ENCODE results near the gene C16orf92. TPM values are rescaled to one million over a fixed set of nuclear protein-coding genes. Genes with fewer than 3 reads are reported as not detected.
"Not testable (repeated sequence)": the region's sequence is repeated elsewhere in the genome, so short reads cannot be mapped to it uniquely, and the experiment has no call there.

Gene C16orf92
- total and polyA plus RNA-seq, 5 donors, result not detected

- not testable (repeated sequence) for H3K27me3 ChIP-seq (ENCODE audit: control insufficient read depth, insufficient read depth); H3K4me1 ChIP-seq (ENCODE audit: control insufficient read depth, insufficient read depth, low read length); H3K27ac ChIP-seq (ENCODE audit: low read length); H3K9me3 ChIP-seq (ENCODE audit: control insufficient read depth, low read length); DNase-seq; H3K4me3 ChIP-seq (ENCODE audit: low read length); ATAC-seq
- 86% methylated on average over 4 of the region's 4 CpGs for WGBS
- intact Hi-C loops (cut with DNase I), result loop anchor here in 1 of 4 donors (5.0 kb wide), 1 partner anchor 316 kb away; no protein-coding TSS in a partner anchor
These were observed 5.1 kb upstream of the C16orf92 start for GRCh38 chr16:30017937-30018336.

GRCh38 chr16:30018731-30019158, 4.3 kb upstream of the C16orf92 start:
- 77% methylated on average over 4 of the region's 4 CpGs for WGBS
- no peak for DNase-seq

GRCh38 chr16:30023586-30023985, 588 bp downstream of the C16orf92 start:
- Histone ChIP-seq H3K4me1 (ENCODE audit: control insufficient read depth, insufficient read depth, low read length) (no peaks in the 10 kb centered on the region), H3K27me3 (ENCODE audit: control insufficient read depth, insufficient read depth) (no peaks in the 10 kb centered on the region), H3K9me3 (ENCODE audit: control insufficient read depth, low read length) (no peaks in the 10 kb centered on the region), H3K4me3 (ENCODE audit: low read length) (no peak overlapping the region), H3K27ac (ENCODE audit: low read length) (no peak overlapping the region)
- WGBS, result 82% methylated on average over 11 of the region's 11 CpGs
- ATAC-seq (no peak), DNase-seq (peak in 1 of 3 donors; percentile 21)
- intact Hi-C loops (cut with DNase I), result loop anchor here in 2 of 4 donors (10.0 kb wide), 1 partner anchor 329 kb away; no protein-coding TSS in a partner anchor

More at GRCh38 chr16:30018731-30019158, 4.3 kb upstream of the C16orf92 start:
- no peak overlapping the region for H3K27ac ChIP-seq (ENCODE audit: low read length)
- no peak overlapping the region for H3K4me3 ChIP-seq (ENCODE audit: low read length)
- intact Hi-C loops (cut with DNase I), result loop anchor here in 1 of 4 donors (5.0 kb wide), 1 partner anchor 316 kb away; no protein-coding TSS in a partner anchor
- ATAC-seq, result no peak
- H3K27me3 ChIP-seq (ENCODE audit: control insufficient read depth, insufficient read depth), result no peaks in the 10 kb centered on the region
- H3K4me1 ChIP-seq (ENCODE audit: control insufficient read depth, insufficient read depth, low read length), result no peaks in the 10 kb centered on the region
- no peaks in the 10 kb centered on the region for H3K9me3 ChIP-seq (ENCODE audit: control insufficient read depth, low read length)

GRCh38 chr16:30024451-30024850, 1.5 kb downstream of the C16orf92 start:
- Histone ChIP-seq H3K4me1 (ENCODE audit: control insufficient read depth, insufficient read depth, low read length) (no peaks in the 10 kb centered on the region), H3K27me3 (ENCODE audit: control insufficient read depth, insufficient read depth) (no peaks in the 10 kb centered on the region), H3K27ac (ENCODE audit: low read length) (no peak overlapping the region), H3K4me3 (ENCODE audit: low read length) (no peak overlapping the region), H3K9me3 (ENCODE audit: control insufficient read depth, low read length) (no peaks in the 10 kb centered on the region)
- peak in 1 of 3 donors; percentile 40 for DNase-seq
- 75% methylated on average over 16 of the region's 16 CpGs for WGBS
- ATAC-seq, result no peak
- intact Hi-C loops (cut with DNase I), result loop anchor here in 2 of 4 donors (10.0 kb wide), 1 partner anchor 330 kb away; no protein-coding TSS in a partner anchor

GRCh38 chr16:30025156-30025555, 2.2 kb downstream of the C16orf92 start:
- H3K9me3 ChIP-seq (ENCODE audit: control insufficient read depth, low read length), result no peaks in the 10 kb centered on the region
- H3K4me3 ChIP-seq (ENCODE audit: low read length), result no peak overlapping the region
- H3K27me3 ChIP-seq (ENCODE audit: control insufficient read depth, insufficient read depth), result no peaks in the 10 kb centered on the region
- no peaks in the 10 kb centered on the region for H3K4me1 ChIP-seq (ENCODE audit: control insufficient read depth, insufficient read depth, low read length)
- intact Hi-C loops (cut with DNase I), result loop anchor here in 2 of 4 donors (10.0 kb wide), 1 partner anchor 330 kb away; no protein-coding TSS in a partner anchor
- ATAC-seq (no peak), DNase-seq (peak in 1 of 3 donors; percentile 32)
- whole genome bisulfite sequencing, result 69% methylated on average over 20 of the region's 20 CpGs
- no peak overlapping the region for H3K27ac ChIP-seq (ENCODE audit: low read length)

GRCh38 chr16:30025574-30025973, 2.6 kb downstream of the C16orf92 start:
- H3K4me3 ChIP-seq (ENCODE audit: low read length), result no peak overlapping the region
- intact Hi-C loops (cut with DNase I), result loop anchor here in 2 of 4 donors (10.0 kb wide), 1 partner anchor 331 kb away; no protein-coding TSS in a partner anchor
- DNase-seq, result peak in 1 of 3 donors; percentile 30
- no peaks in the 10 kb centered on the region for H3K27me3 ChIP-seq (ENCODE audit: control insufficient read depth, insufficient read depth)
- no peak for ATAC-seq
- H3K4me1 ChIP-seq (ENCODE audit: control insufficient read depth, insufficient read depth, low read length), result no peaks in the 10 kb centered on the region
- 63% methylated on average over 7 of the region's 7 CpGs for WGBS
- H3K27ac ChIP-seq (ENCODE audit: low read length), result no peak overlapping the region
- no peaks in the 10 kb centered on the region for H3K9me3 ChIP-seq (ENCODE audit: control insufficient read depth, low read length)

GRCh38 chr16:30026449-30026848, 3.5 kb downstream of the C16orf92 start:
- Histone ChIP-seq H3K4me3 (ENCODE audit: low read length) (no peak overlapping the region), H3K27me3 (ENCODE audit: control insufficient read depth, insufficient read depth) (no peaks in the 10 kb centered on the region), H3K9me3 (ENCODE audit: control insufficient read depth, low read length) (no peaks in the 10 kb centered on the region), H3K27ac (ENCODE audit: low read length) (no peak overlapping the region), H3K4me1 (ENCODE audit: control insufficient read depth, insufficient read depth, low read length) (no peaks in the 10 kb centered on the region)
- WGBS, result 87% methylated on average over 18 of the region's 18 CpGs
- DNase-seq (peak in 1 of 3 donors; percentile 44), ATAC-seq (no peak)
- intact Hi-C loops (cut with DNase I), result loop anchor here in 2 of 4 donors (10.0 kb wide), 1 partner anchor 332 kb away; no protein-coding TSS in a partner anchor

- DNase-seq (peak in 1 of 3 donors; percentile 40), ATAC-seq (no peak)
- WGBS, result 35% methylated on average over 13 of the region's 13 CpGs
- Histone ChIP-seq H3K27me3 (ENCODE audit: control insufficient read depth, insufficient read depth) (no peaks in the 10 kb centered on the region), H3K4me1 (ENCODE audit: control insufficient read depth, insufficient read depth, low read length) (no peaks in the 10 kb centered on the region), H3K9me3 (ENCODE audit: control insufficient read depth, low read length) (no peaks in the 10 kb centered on the region), H3K27ac (ENCODE audit: low read length) (no peak overlapping the region), H3K4me3 (ENCODE audit: low read length) (no peak overlapping the region)
- intact Hi-C loops (cut with DNase I), result loop anchor here in 2 of 4 donors (10.0 kb wide), 1 partner anchor 333 kb away; no protein-coding TSS in a partner anchor
These were observed 4.8 kb downstream of the C16orf92 start for GRCh38 chr16:30027588-30028437.

GRCh38 chr16:30028438-30029076, 5.6 kb downstream of the C16orf92 start:
- Histone ChIP-seq H3K27me3 (ENCODE audit: control insufficient read depth, insufficient read depth) (no peaks in the 10 kb centered on the region), H3K9me3 (ENCODE audit: control insufficient read depth, low read length) (no peaks in the 10 kb centered on the region), H3K4me3 (ENCODE audit: low read length) (no peak overlapping the region), H3K4me1 (ENCODE audit: control insufficient read depth, insufficient read depth, low read length) (no peaks in the 10 kb centered on the region), H3K27ac (ENCODE audit: low read length) (no peak overlapping the region)
- intact Hi-C loops (cut with DNase I), result loop anchor here in 2 of 4 donors (10.0 kb wide), 1 partner anchor 334 kb away; no protein-coding TSS in a partner anchor
- peak in 1 of 3 donors; percentile 62 for DNase-seq
- ATAC-seq, result peak in 1 of 2 donors; percentile 27
- 12% methylated on average over 18 of the region's 18 CpGs for WGBS

GRCh38 chr16:30030011-30030685, 7.2 kb downstream of the C16orf92 start:
- ATAC-seq (no peak), DNase-seq (peak in 1 of 3 donors; percentile 49)
- H3K27ac ChIP-seq (ENCODE audit: low read length), result no peak overlapping the region
- intact Hi-C loops (cut with DNase I), result no loop called here
- no peaks in the 10 kb centered on the region for H3K27me3 ChIP-seq (ENCODE audit: control insufficient read depth, insufficient read depth)
- H3K9me3 ChIP-seq (ENCODE audit: control insufficient read depth, low read length), result no peaks in the 10 kb centered on the region
- WGBS, result 23% methylated on average over 23 of the region's 23 CpGs
- H3K4me3 ChIP-seq (ENCODE audit: low read length), result no peak overlapping the region
- H3K4me1 ChIP-seq (ENCODE audit: control insufficient read depth, insufficient read depth, low read length), result no peaks in the 10 kb centered on the region

Measured in right cardiac atrium (tissue), 5 donors.